Esophagus squamous epithelium (tissue), 4 donors: ENCODE measurements around the gene FILIP1.

Experiments
- CTCF ChIP-seq, 6 experiments: fragments of 450-650 bp in 4 of 6; fragments of 200-600 bp in 2 of 6; sonication (generic) in 2 of 6; IDR thresholded peaks; one replicate each; pipeline ENCODE4 v1.5.1; 2016 to 2019; ENCODE audit warnings: antibody characterized with exemption in 6 of 6, mild to moderate bottlenecking in 4 of 6, moderate library complexity in 4 of 6
- POLR2A ChIP-seq, 4 donors: fragments of 450-650 bp; IDR thresholded peaks; one replicate each; pipeline ENCODE4 v1.6.1; 2017; ENCODE audit warnings: antibody characterized with exemption in 4 of 4, mild to moderate bottlenecking in 4 of 4, moderate library complexity in 3 of 4

DNA sequence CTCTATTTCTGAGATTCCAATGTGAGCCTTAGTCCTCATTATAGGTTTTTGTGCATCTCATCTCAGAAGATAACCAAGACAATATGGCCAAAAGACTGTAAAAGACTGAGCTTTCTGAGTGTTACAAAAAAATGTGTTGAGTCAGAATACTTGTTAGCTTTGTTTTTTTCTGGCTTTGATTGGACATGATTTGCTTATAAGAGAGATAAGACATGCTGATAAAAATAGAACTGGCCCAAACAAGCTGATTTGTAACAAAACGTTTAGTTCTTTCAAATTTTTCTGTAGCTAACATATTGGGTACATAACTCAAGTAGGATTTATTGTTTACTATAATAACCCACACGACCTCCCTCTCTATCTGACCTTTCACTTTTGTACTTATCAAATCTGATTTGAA is 32.9 kb downstream of the FILIP1 start:
- no peak for TF ChIP-seq CTCF (IDR thresholded peaks at IDR 0.05)
- TF ChIP-seq POLR2A (IDR thresholded peaks at IDR 0.05): no peak
